IMR-90 (cell line): ENCODE data around the gene C10orf88. TPM values are rescaled to one million over a fixed set of nuclear protein-coding genes. Genes with fewer than 3 reads are reported as not detected.

Experiments used
- ATAC-seq: fragments of 200-7000 bp; cut with Tn5 transposase; 2 replicates; pipeline ENCODE4 v1.9.1; 2020; ENCODE audit warnings: low read depth, mild to moderate bottlenecking, moderate library complexity
- BruUV-seq: library from RNA; stranded (reverse); fragments of 400-500 nt; replicated peaks from 2 replicates; lab custom pipeline; 2021; lab: Mats Ljungman, UMichigan
- CTCF ChIA-PET: fragments of 300-600 bp; formaldehyde crosslinking; extraction: SDS; loops from one replicate; lab custom pipeline; 2021; ENCODE audit warnings: antibody characterized with exemption; lab: Yijun Ruan, JAX
- POLR2A ChIA-PET: fragments of 300-600 bp; sonication (Branson Sonifier 250); formaldehyde crosslinking; loops from one replicate; lab custom pipeline; 2022; ENCODE audit warnings: antibody characterized with exemption; ENCODE audit not compliant: unreplicated experiment; lab: Charles Lee
- DNase-seq: peaks from one replicate; pipeline ENCODE4 v3.0.0; 2013
- H2AFZ ChIP-seq: replicated peaks from 2 replicates; pipeline ENCODE3; 2013; ENCODE audit warnings: low read length, mild to moderate bottlenecking; ENCODE audit not compliant: poor library complexity
- H2AK5ac ChIP-seq: 2 replicates; pipeline ENCODE4 v1.6.1; 2013; ENCODE audit warnings: low read depth, low read length, inconsistent platforms
- H2AK9ac ChIP-seq: replicated peaks from 2 replicates; pipeline ENCODE3; 2013; ENCODE audit warnings: mild to moderate bottlenecking, low read depth, low read length, moderate library complexity; ENCODE audit not compliant: poor library complexity
- H2BK120ac ChIP-seq: 2 replicates; pipeline ENCODE4 v1.6.1; 2013; ENCODE audit warnings: low read depth, low read length, inconsistent platforms
- H2BK15ac ChIP-seq: 3 replicates; pipeline ENCODE4 v1.6.1; 2013; ENCODE audit warnings: low read depth, low read length, inconsistent platforms
- H2BK20ac ChIP-seq: 2 replicates; pipeline ENCODE4 v1.6.1; 2013; ENCODE audit warnings: low read depth, mild to moderate bottlenecking, inconsistent platforms, low read length, moderate library complexity
- H2BK5ac ChIP-seq: 2 replicates; pipeline ENCODE4 v1.6.1; 2013; ENCODE audit warnings: mild to moderate bottlenecking, low read depth, low read length, inconsistent platforms; ENCODE audit not compliant: poor library complexity, severe bottlenecking
- H3K14ac ChIP-seq: replicated peaks from 2 replicates; pipeline ENCODE4 v1.6.1; 2013; ENCODE audit warnings: low read depth, low read length, inconsistent platforms
- H3K18ac ChIP-seq: 2 replicates; pipeline ENCODE4 v1.6.1; 2013; ENCODE audit warnings: low read depth, low read length, control low read depth
- H3K23ac ChIP-seq: 2 replicates; pipeline ENCODE4 v1.6.1; 2013; ENCODE audit warnings: low read depth, low read length, inconsistent platforms
- H3K27ac ChIP-seq: 2 replicates; pipeline ENCODE4 v1.5.1; 2013; ENCODE audit warnings: mild to moderate bottlenecking, control low read depth, low read length; ENCODE audit not compliant: insufficient read depth
- H3K27me3 ChIP-seq: 2 replicates; pipeline ENCODE4 v1.6.1; 2013; ENCODE audit warnings: low read length; ENCODE audit not compliant: control insufficient read depth, insufficient read depth
- H3K36me3 ChIP-seq: 2 replicates; pipeline ENCODE4 v1.6.1; 2013; ENCODE audit warnings: low read length, mixed read lengths; ENCODE audit not compliant: control insufficient read depth, insufficient read depth
- H3K4ac ChIP-seq: 2 replicates; pipeline ENCODE4 v1.6.1; 2013; ENCODE audit warnings: low read depth, low read length, inconsistent platforms
- H3K4me1 ChIP-seq: 2 replicates; pipeline ENCODE4 v1.6.1; 2013; ENCODE audit warnings: low read length, mixed read lengths; ENCODE audit not compliant: control insufficient read depth, insufficient read depth
- H3K4me2 ChIP-seq: 2 replicates; pipeline ENCODE4 v1.6.1; 2013; ENCODE audit warnings: low read depth, mild to moderate bottlenecking, control low read depth, low read length, moderate library complexity
- H3K4me3 ChIP-seq: 2 replicates; pipeline ENCODE4 v1.5.1; 2013; ENCODE audit warnings: low read depth, mild to moderate bottlenecking, control low read depth, low read length, moderate library complexity; ENCODE audit not compliant: insufficient read depth
- H3K56ac ChIP-seq: 2 replicates; pipeline ENCODE4 v1.6.1; 2013; ENCODE audit warnings: low read length, inconsistent platforms; ENCODE audit not compliant: insufficient read depth; ENCODE audit errors: extremely low read depth
- H3K79me1 ChIP-seq, 2 experiments: 2 replicates each; pipeline ENCODE4 v1.6.1; 2013; ENCODE audit warnings: low read length in 2 of 2, inconsistent platforms in 1 of 2, low read depth in 1 of 2
- H3K9ac ChIP-seq: 2 replicates; pipeline ENCODE4 v1.6.1; 2013; ENCODE audit warnings: low read depth, low read length, control low read depth
- H3K9me1 ChIP-seq: 2 replicates; pipeline ENCODE4 v1.6.1; 2013; ENCODE audit warnings: low read length, inconsistent platforms; ENCODE audit not compliant: insufficient read depth
- H3K9me3 ChIP-seq: 2 replicates; pipeline ENCODE4 v1.6.1; 2013; ENCODE audit warnings: low read length; ENCODE audit not compliant: control insufficient read depth, insufficient read depth
- H4K20me1 ChIP-seq: 2 replicates; pipeline ENCODE4 v1.6.1; 2013; ENCODE audit warnings: low read length, inconsistent platforms; ENCODE audit not compliant: insufficient read depth
- H4K5ac ChIP-seq: 2 replicates; pipeline ENCODE4 v1.6.1; 2013; ENCODE audit warnings: mild to moderate bottlenecking, low read depth, low read length, control low read depth
- H4K8ac ChIP-seq, 2 experiments: 2 replicates each; pipeline ENCODE4 v1.6.1; 2013; ENCODE audit warnings: low read depth in 2 of 2, low read length in 2 of 2, control low read depth in 1 of 2, inconsistent platforms in 1 of 2
- H4K91ac ChIP-seq: 2 replicates; pipeline ENCODE4 v1.6.1; 2013; ENCODE audit warnings: low read depth, low read length, inconsistent platforms; ENCODE audit not compliant: insufficient read depth
- BHLHE40 ChIP-seq: fragments of 150-350 bp; IDR thresholded peaks from 2 replicates; pipeline ENCODE4 v1.6.1; 2016; ENCODE audit warnings: mild to moderate bottlenecking, low read depth, low read length
- CEBPB ChIP-seq: IDR thresholded peaks from 2 replicates; pipeline ENCODE4 v1.6.1; 2012; ENCODE audit warnings: low read depth, low read length, improper control_type of control experiment
- CHD1 ChIP-seq: IDR thresholded peaks from 2 replicates; pipeline ENCODE4 v1.6.1; 2012; ENCODE audit warnings: low read depth, low read length, improper control_type of control experiment
- FOS ChIP-seq: fragments of 150-350 bp; IDR thresholded peaks from 2 replicates; pipeline ENCODE4 v1.6.1; 2016; ENCODE audit warnings: low read depth, low read length
- MAFK ChIP-seq: IDR thresholded peaks from 2 replicates; pipeline ENCODE4 v1.6.1; 2012; ENCODE audit warnings: low read depth, low read length, improper control_type of control experiment
- MAZ ChIP-seq: IDR thresholded peaks from 2 replicates; pipeline ENCODE4 v1.6.1; 2012; ENCODE audit warnings: low read depth, mild to moderate bottlenecking, low read length, improper control_type of control experiment, moderate library complexity, borderline replicate concordance
- MXI1 ChIP-seq: IDR thresholded peaks from 2 replicates; pipeline ENCODE4 v1.6.1; 2012; ENCODE audit warnings: low read depth, mild to moderate bottlenecking, low read length, moderate library complexity, borderline replicate concordance
- NFE2L2 ChIP-seq: fragments of 150-350 bp; IDR thresholded peaks from 2 replicates; pipeline ENCODE4 v1.6.1; 2016; ENCODE audit warnings: low read depth, mild to moderate bottlenecking, low read length
- RAD21 ChIP-seq: IDR thresholded peaks from 2 replicates; pipeline ENCODE4 v1.6.1; 2012; ENCODE audit warnings: low read length, improper control_type of control experiment
- RCOR1 ChIP-seq: IDR thresholded peaks from 2 replicates; pipeline ENCODE4 v1.6.1; 2012; ENCODE audit warnings: mild to moderate bottlenecking, low read length, improper control_type of control experiment; ENCODE audit not compliant: insufficient replicate concordance
- RFX5 ChIP-seq: IDR thresholded peaks from 2 replicates; pipeline ENCODE4 v1.8.0; 2012; ENCODE audit warnings: low read depth, mild to moderate bottlenecking, low read length, moderate library complexity
- SMC3 ChIP-seq: fragments of 150-350 bp; IDR thresholded peaks from 2 replicates; pipeline ENCODE4 v1.6.1; 2016; ENCODE audit warnings: low read depth, mild to moderate bottlenecking, antibody characterized with exemption, low read length, moderate library complexity
- WGBS, 2 experiments: methylation state at CpG; one replicate each; pipeline versions ENCODE4 v1.1.5 to v1.1.7; 2013; ENCODE audit warnings: missing lambda C conversion rate in 2 of 2; ENCODE audit not compliant: insufficient read length in 1 of 2; ENCODE audit errors: extremely low coverage in 2 of 2; 5-methylcytosine and 5-hydroxymethylcytosine counted together
- dilution Hi-C: fragments of 300-500 bp; cut with HindIII; formaldehyde crosslinking; loops from one replicate; pipeline ENCODE4 v1.14.3; 2018; ENCODE audit warnings: low sequenced_read_pairs; ENCODE audit not compliant: unreplicated experiment
- in situ Hi-C: fragments of 300-500 bp; cut with MboI; formaldehyde crosslinking; loops from 3 replicates; pipeline ENCODE4 v1.14.3; 2019; ENCODE audit warnings: low sequenced_read_pairs, inconsistent platforms, mixed read lengths
- intact Hi-C: fragments of 100-400 bp; cut with micrococcal nuclease; formaldehyde crosslinking; loops from 2 replicates; pipeline ENCODE4 v1.10.0; 2022
- polyA plus RNA-seq, 3 experiments: library from polyadenylated mRNA; depleted of rRNA; stranded (reverse); fragments of >200 nt; gene quantifications; 2 replicates each; pipeline ENCODE4 v1.2.3, GENCODE V29; 2012; ENCODE audit warnings: low replicate concordance in 1 of 3
- total RNA-seq: library from RNA; depleted of rRNA; stranded (reverse); fragments of >200 nt; gene quantifications from 2 replicates; pipeline ENCODE4 v1.2.3, GENCODE V29; 2012
- TF ChIP-seq, protein P1 (sequence below): fragments of 150-350 bp; IDR thresholded peaks from 2 replicates; pipeline ENCODE4 v1.6.1; 2017; ENCODE audit warnings: mild to moderate bottlenecking, antibody characterized with exemption, low read length, low read depth
- TF ChIP-seq, protein P2 (sequence below): fragments of 150-350 bp; IDR thresholded peaks from 2 replicates; pipeline ENCODE4 v1.6.1; 2016; ENCODE audit warnings: low read depth, mild to moderate bottlenecking, low read length, moderate library complexity, borderline replicate concordance
- TF ChIP-seq, protein P3 (sequence below): conservative IDR thresholded peaks from 2 replicates; pipeline ENCODE4 v1.5.1; 2012; ENCODE audit warnings: mild to moderate bottlenecking, low read depth, low read length, improper control_type of control experiment

Gene C10orf88
- total and polyA plus RNA-seq, 2 of the 4 experiments (the other 2 are of a cell fraction) = 5.9 to 12.2 TPM

- H3K79me1 ChIP-seq = peaks cover 0 to 4% of the 10 kb centered on the region in 2 experiments; a peak in 1 of 4 replicates
- H3K4ac ChIP-seq = no peak overlapping the region
- no peak overlapping the region for H4K91ac ChIP-seq
- no peak overlapping the region for H3K4me2 ChIP-seq
- H3K56ac ChIP-seq = no peak overlapping the region
- 0 out of 2 replicates have a peak, but pooled peaks cover 3% of the 10 kb centered on the region for H3K9me1 ChIP-seq
- H2BK20ac ChIP-seq = no peak overlapping the region
- no peak overlapping the region for H2BK120ac ChIP-seq
- no peaks in the 10 kb centered on the region for H3K9me3 ChIP-seq
- no peak overlapping the region for H2BK15ac ChIP-seq
- H2AK5ac ChIP-seq = no peak overlapping the region
- intact Hi-C loops = no loop called here
- no peak overlapping the region for H3K18ac ChIP-seq
- H3K27ac ChIP-seq = no peak overlapping the region
- dilution Hi-C loops = no loop called here
- H3K23ac ChIP-seq = no peak overlapping the region
- no peak overlapping the region for H3K14ac ChIP-seq
- no peak overlapping the region for H4K5ac ChIP-seq
- ATAC-seq (no peak), DNase-seq (no peak)
- no peak overlapping the region for H2BK5ac ChIP-seq
- H3K4me1 ChIP-seq = peaks cover 2% of the 10 kb centered on the region; the same call in 1 of the 2 replicates
- H3K4me3 ChIP-seq = no peak overlapping the region
- no peak overlapping the region for H2AK9ac ChIP-seq
- no peak overlapping the region for H2AFZ ChIP-seq
- 0 out of 2 replicates have a peak, but pooled peaks cover 1% of the 10 kb centered on the region for H3K36me3 ChIP-seq
- ChIA-PET CTCF (interaction anchor here (1.3 kb wide), 1 partner anchor 10 kb away, joined by 3 read pairs; no protein-coding TSS in a partner anchor), POLR2A (no interaction called here)
- no TSS peak for BruUV-seq
- no peak overlapping the region for H3K9ac ChIP-seq
- in situ Hi-C loops = no loop called here
- H4K20me1 ChIP-seq = no peaks in the 10 kb centered on the region
- H3K27me3 ChIP-seq = no peaks in the 10 kb centered on the region
- no CpG with 5 or more reads among the region's 1 CpG for WGBS, 2 experiments
- no peak overlapping the region for H4K8ac ChIP-seq
- TF ChIP-seq RCOR1 = no peak
- TF ChIP-seq BHLHE40 = no peak
- TF ChIP-seq MAFK = no peak
- no peak for TF ChIP-seq MAZ
- no peak for TF ChIP-seq FOS
- no peak for TF ChIP-seq CEBPB
- no peak for TF ChIP-seq CHD1
- TF ChIP-seq, protein P1, sequence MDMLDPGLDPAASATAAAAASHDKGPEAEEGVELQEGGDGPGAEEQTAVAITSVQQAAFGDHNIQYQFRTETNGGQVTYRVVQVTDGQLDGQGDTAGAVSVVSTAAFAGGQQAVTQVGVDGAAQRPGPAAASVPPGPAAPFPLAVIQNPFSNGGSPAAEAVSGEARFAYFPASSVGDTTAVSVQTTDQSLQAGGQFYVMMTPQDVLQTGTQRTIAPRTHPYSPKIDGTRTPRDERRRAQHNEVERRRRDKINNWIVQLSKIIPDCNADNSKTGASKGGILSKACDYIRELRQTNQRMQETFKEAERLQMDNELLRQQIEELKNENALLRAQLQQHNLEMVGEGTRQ = no peak
- no peak for TF ChIP-seq RFX5
- TF ChIP-seq SMC3 = no peak
- TF ChIP-seq, protein P2, sequence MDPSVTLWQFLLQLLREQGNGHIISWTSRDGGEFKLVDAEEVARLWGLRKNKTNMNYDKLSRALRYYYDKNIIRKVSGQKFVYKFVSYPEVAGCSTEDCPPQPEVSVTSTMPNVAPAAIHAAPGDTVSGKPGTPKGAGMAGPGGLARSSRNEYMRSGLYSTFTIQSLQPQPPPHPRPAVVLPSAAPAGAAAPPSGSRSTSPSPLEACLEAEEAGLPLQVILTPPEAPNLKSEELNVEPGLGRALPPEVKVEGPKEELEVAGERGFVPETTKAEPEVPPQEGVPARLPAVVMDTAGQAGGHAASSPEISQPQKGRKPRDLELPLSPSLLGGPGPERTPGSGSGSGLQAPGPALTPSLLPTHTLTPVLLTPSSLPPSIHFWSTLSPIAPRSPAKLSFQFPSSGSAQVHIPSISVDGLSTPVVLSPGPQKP = no peak
- no peak for TF ChIP-seq MXI1
- TF ChIP-seq RAD21 = no peak
- TF ChIP-seq, protein P3, sequence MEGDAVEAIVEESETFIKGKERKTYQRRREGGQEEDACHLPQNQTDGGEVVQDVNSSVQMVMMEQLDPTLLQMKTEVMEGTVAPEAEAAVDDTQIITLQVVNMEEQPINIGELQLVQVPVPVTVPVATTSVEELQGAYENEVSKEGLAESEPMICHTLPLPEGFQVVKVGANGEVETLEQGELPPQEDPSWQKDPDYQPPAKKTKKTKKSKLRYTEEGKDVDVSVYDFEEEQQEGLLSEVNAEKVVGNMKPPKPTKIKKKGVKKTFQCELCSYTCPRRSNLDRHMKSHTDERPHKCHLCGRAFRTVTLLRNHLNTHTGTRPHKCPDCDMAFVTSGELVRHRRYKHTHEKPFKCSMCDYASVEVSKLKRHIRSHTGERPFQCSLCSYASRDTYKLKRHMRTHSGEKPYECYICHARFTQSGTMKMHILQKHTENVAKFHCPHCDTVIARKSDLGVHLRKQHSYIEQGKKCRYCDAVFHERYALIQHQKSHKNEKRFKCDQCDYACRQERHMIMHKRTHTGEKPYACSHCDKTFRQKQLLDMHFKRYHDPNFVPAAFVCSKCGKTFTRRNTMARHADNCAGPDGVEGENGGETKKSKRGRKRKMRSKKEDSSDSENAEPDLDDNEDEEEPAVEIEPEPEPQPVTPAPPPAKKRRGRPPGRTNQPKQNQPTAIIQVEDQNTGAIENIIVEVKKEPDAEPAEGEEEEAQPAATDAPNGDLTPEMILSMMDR = no peak
- TF ChIP-seq NFE2L2 = no peak
Measured at GRCh38 chr10:122930140-122930539, 23.9 kb downstream of the C10orf88 start.
